SJSA1 (cell line): Measurements from ENCODE around the gene UBXN6. TPM values are rescaled to one million over a fixed set of nuclear protein-coding genes. Genes with fewer than 3 reads are reported as not detected.
A peak's percentile ranks its signal among the peaks of the same experiment; 100 is the strongest.

Experiments
- DNase-seq, 2 experiments: peaks; one replicate each; pipeline ENCODE4 v3.0.0-alpha.2; 2015 to 2020; ENCODE audit warnings: low spot score in 2 of 2, low read depth in 1 of 2
- H3K27ac ChIP-seq: fragments of 250-450 bp; sonication (Bioruptor Pico); 2 replicates; pipeline ENCODE4 v1.5.1; 2020; ENCODE audit warnings: mild to moderate bottlenecking, moderate library complexity
- H3K27me3 ChIP-seq: fragments of 250-450 bp; sonication (Bioruptor Pico); replicated peaks from 2 replicates; pipeline ENCODE4 v1.5.1; 2020; ENCODE audit warnings: mild to moderate bottlenecking, moderate library complexity
- H3K36me3 ChIP-seq: fragments of 250-450 bp; sonication (Bioruptor Pico); 2 replicates; pipeline ENCODE4 v1.5.1; 2020; ENCODE audit warnings: mild to moderate bottlenecking
- H3K4me1 ChIP-seq: fragments of 250-450 bp; sonication (Bioruptor Pico); replicated peaks from 2 replicates; pipeline ENCODE4 v1.6.1; 2021; ENCODE audit warnings: mild to moderate bottlenecking
- H3K4me3 ChIP-seq: fragments of 250-450 bp; sonication (Bioruptor Pico); 2 replicates; pipeline ENCODE4 v1.5.1; 2020; ENCODE audit warnings: mild to moderate bottlenecking
- H3K9me3 ChIP-seq: fragments of 250-450 bp; sonication (Bioruptor Pico); replicated peaks from 2 replicates; pipeline ENCODE4 v1.5.1; 2020; ENCODE audit warnings: mild to moderate bottlenecking
- total RNA-seq: library from RNA; depleted of rRNA; stranded (reverse); fragments of >200 nt; shearing (Covaris generic); gene quantifications from 2 replicates; pipeline ENCODE4 v1.2.3, GENCODE V29; 2014; rRNA removed

The UBXN6 gene
- total RNA-seq = 39.3 and 66.8 TPM in 2 replicates

GRCh38 chr19:4457654-4458395 is at the start of gene UBXN6:
Gene UBXN6, minus strand, starts transcription at chr19:4457794. Its CDS starts 97 bp downstream, at chr19:4457697.
- DNase-seq = peak; percentile 93 to 98
- Histone ChIP-seq H3K36me3 (peaks cover 17% of the 10 kb centered on the region), H3K27me3 (no peaks in the 10 kb centered on the region), H3K4me3 (peak within 1 kb of the TSS; percentile 49), H3K27ac (peak within 1 kb of the TSS; percentile 49), H3K9me3 (no peaks in the 10 kb centered on the region), H3K4me1 (peaks cover 23% of the 10 kb centered on the region)

GRCh38 chr19:4507150-4507452 is 49.5 kb upstream of the UBXN6 start:
- Histone ChIP-seq H3K27ac (no peak overlapping the region), H3K27me3 (no peaks in the 10 kb centered on the region), H3K4me1 (peaks cover 15% of the 10 kb centered on the region), H3K4me3 (no peak overlapping the region), H3K36me3 (peaks cover 38% of the 10 kb centered on the region), H3K9me3 (no peaks in the 10 kb centered on the region)
- DNase-seq = no peak

GRCh38 chr19:4506449-4507149 is 49.0 kb upstream of the UBXN6 start:
- Histone ChIP-seq H3K36me3 (peaks cover 40% of the 10 kb centered on the region), H3K9me3 (no peaks in the 10 kb centered on the region), H3K27ac (peak overlapping the region; percentile 35; the same call in 1 of the 2 replicates), H3K27me3 (no peaks in the 10 kb centered on the region), H3K4me1 (peaks cover 15% of the 10 kb centered on the region), H3K4me3 (no peak overlapping the region)
- DNase-seq = peak; percentile 62 to 74

- no peak overlapping the region for H3K27ac ChIP-seq
- no peaks in the 10 kb centered on the region for H3K9me3 ChIP-seq
- peaks cover 48% of the 10 kb centered on the region for H3K36me3 ChIP-seq
- no peak overlapping the region for H3K4me3 ChIP-seq
- DNase-seq = no peak
- no peaks in the 10 kb centered on the region for H3K27me3 ChIP-seq
- H3K4me1 ChIP-seq = peaks cover 15% of the 10 kb centered on the region
Measured at GRCh38 chr19:4505570-4506448, 48.2 kb upstream of the UBXN6 start.

GRCh38 chr19:4504891-4505569 is 47.4 kb upstream of the UBXN6 start:
- Histone ChIP-seq H3K4me1 (peaks cover 15% of the 10 kb centered on the region), H3K27me3 (no peaks in the 10 kb centered on the region), H3K36me3 (peaks cover 50% of the 10 kb centered on the region), H3K27ac (no peak overlapping the region), H3K9me3 (no peaks in the 10 kb centered on the region), H3K4me3 (no peak overlapping the region)
- no peak for DNase-seq

- Histone ChIP-seq H3K36me3 (peaks cover 54% of the 10 kb centered on the region), H3K9me3 (no peaks in the 10 kb centered on the region), H3K27ac (no peak overlapping the region), H3K4me3 (no peak overlapping the region), H3K4me1 (peaks cover 15% of the 10 kb centered on the region), H3K27me3 (no peaks in the 10 kb centered on the region)
- DNase-seq = no peak
Measured at GRCh38 chr19:4504297-4504701, 46.7 kb upstream of the UBXN6 start.

- no peak for DNase-seq
- no peaks in the 10 kb centered on the region for H3K9me3 ChIP-seq
- H3K4me1 ChIP-seq = peaks cover 15% of the 10 kb centered on the region
- H3K27me3 ChIP-seq = no peaks in the 10 kb centered on the region
- no peak overlapping the region for H3K27ac ChIP-seq
- H3K4me3 ChIP-seq = no peak overlapping the region
- peaks cover 55% of the 10 kb centered on the region for H3K36me3 ChIP-seq
Measured at GRCh38 chr19:4503825-4504170, 46.2 kb upstream of the UBXN6 start.

GRCh38 chr19:4503132-4503824 is 45.7 kb upstream of the UBXN6 start:
- no peaks in the 10 kb centered on the region for H3K27me3 ChIP-seq
- H3K27ac ChIP-seq = no peak overlapping the region
- DNase-seq = no peak
- H3K9me3 ChIP-seq = no peaks in the 10 kb centered on the region
- no peak overlapping the region for H3K4me3 ChIP-seq
- peaks cover 15% of the 10 kb centered on the region for H3K4me1 ChIP-seq
- peaks cover 61% of the 10 kb centered on the region for H3K36me3 ChIP-seq

- no peak overlapping the region for H3K4me3 ChIP-seq
- peaks cover 15% of the 10 kb centered on the region for H3K4me1 ChIP-seq
- no peak overlapping the region for H3K27ac ChIP-seq
- DNase-seq = no peak
- no peaks in the 10 kb centered on the region for H3K9me3 ChIP-seq
- H3K36me3 ChIP-seq = peaks cover 68% of the 10 kb centered on the region
- no peaks in the 10 kb centered on the region for H3K27me3 ChIP-seq
Measured at GRCh38 chr19:4502282-4503131, 44.9 kb upstream of the UBXN6 start.

- peaks cover 68% of the 10 kb centered on the region for H3K36me3 ChIP-seq
- H3K9me3 ChIP-seq = no peaks in the 10 kb centered on the region
- no peak overlapping the region for H3K27ac ChIP-seq
- peaks cover 9% of the 10 kb centered on the region for H3K4me1 ChIP-seq
- H3K4me3 ChIP-seq = no peak overlapping the region
- no peaks in the 10 kb centered on the region for H3K27me3 ChIP-seq
- no peak for DNase-seq
Measured at GRCh38 chr19:4501691-4502090, 44.1 kb upstream of the UBXN6 start.

GRCh38 chr19:4500841-4501591 is 43.4 kb upstream of the UBXN6 start:
- Histone ChIP-seq H3K9me3 (no peaks in the 10 kb centered on the region), H3K27me3 (no peaks in the 10 kb centered on the region), H3K4me3 (no peak overlapping the region), H3K4me1 (peaks cover 2% of the 10 kb centered on the region), H3K27ac (no peak overlapping the region), H3K36me3 (peaks cover 65% of the 10 kb centered on the region)
- no peak for DNase-seq

GRCh38 chr19:4499855-4500254 is 42.3 kb upstream of the UBXN6 start:
- Histone ChIP-seq H3K27ac (no peak overlapping the region), H3K4me1 (no peaks in the 10 kb centered on the region), H3K36me3 (peaks cover 62% of the 10 kb centered on the region), H3K27me3 (no peaks in the 10 kb centered on the region), H3K4me3 (no peak overlapping the region), H3K9me3 (no peaks in the 10 kb centered on the region)
- DNase-seq = no peak
